Coronary artery (tissue), 2 donors: Measurements from ENCODE around the gene FIGNL1.

Experiments
- DNase-seq: peaks from one replicate; pipeline ENCODE4 v3.0.0-alpha.2; 2017; ENCODE audit warnings: low spot score
- H3K27ac ChIP-seq, 2 donors: fragments of 200-600 bp; sonication (generic); one replicate each; pipeline ENCODE4 v1.5.1; 2016 to 2019
- H3K4me3 ChIP-seq: fragments of 200-600 bp; sonication (generic); 2 replicates; pipeline ENCODE4 v1.5.1; 2016; ENCODE audit warnings: mild to moderate bottlenecking, moderate library complexity
- TF ChIP-seq, protein P1 (sequence below): fragments of 200-600 bp; sonication (generic); IDR thresholded peaks from one replicate; pipeline ENCODE4 v1.5.1; 2019; ENCODE audit warnings: antibody characterized with exemption

The FIGNL1 gene

GRCh38 chr7:50472427-50472826 lies 22.3 kb upstream of the FIGNL1 start:
- DNase-seq, result no peak
- no peak overlapping the region for H3K4me3 ChIP-seq
- no peak overlapping the region for H3K27ac ChIP-seq
- TF ChIP-seq, protein P1, sequence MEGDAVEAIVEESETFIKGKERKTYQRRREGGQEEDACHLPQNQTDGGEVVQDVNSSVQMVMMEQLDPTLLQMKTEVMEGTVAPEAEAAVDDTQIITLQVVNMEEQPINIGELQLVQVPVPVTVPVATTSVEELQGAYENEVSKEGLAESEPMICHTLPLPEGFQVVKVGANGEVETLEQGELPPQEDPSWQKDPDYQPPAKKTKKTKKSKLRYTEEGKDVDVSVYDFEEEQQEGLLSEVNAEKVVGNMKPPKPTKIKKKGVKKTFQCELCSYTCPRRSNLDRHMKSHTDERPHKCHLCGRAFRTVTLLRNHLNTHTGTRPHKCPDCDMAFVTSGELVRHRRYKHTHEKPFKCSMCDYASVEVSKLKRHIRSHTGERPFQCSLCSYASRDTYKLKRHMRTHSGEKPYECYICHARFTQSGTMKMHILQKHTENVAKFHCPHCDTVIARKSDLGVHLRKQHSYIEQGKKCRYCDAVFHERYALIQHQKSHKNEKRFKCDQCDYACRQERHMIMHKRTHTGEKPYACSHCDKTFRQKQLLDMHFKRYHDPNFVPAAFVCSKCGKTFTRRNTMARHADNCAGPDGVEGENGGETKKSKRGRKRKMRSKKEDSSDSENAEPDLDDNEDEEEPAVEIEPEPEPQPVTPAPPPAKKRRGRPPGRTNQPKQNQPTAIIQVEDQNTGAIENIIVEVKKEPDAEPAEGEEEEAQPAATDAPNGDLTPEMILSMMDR, result no peak

GRCh38 chr7:50471970-50472369 lies 21.8 kb upstream of the FIGNL1 start:
- Histone ChIP-seq H3K27ac (no peak overlapping the region), H3K4me3 (no peak overlapping the region)
- TF ChIP-seq, protein P1, result no peak
- no peak for DNase-seq

DNA sequence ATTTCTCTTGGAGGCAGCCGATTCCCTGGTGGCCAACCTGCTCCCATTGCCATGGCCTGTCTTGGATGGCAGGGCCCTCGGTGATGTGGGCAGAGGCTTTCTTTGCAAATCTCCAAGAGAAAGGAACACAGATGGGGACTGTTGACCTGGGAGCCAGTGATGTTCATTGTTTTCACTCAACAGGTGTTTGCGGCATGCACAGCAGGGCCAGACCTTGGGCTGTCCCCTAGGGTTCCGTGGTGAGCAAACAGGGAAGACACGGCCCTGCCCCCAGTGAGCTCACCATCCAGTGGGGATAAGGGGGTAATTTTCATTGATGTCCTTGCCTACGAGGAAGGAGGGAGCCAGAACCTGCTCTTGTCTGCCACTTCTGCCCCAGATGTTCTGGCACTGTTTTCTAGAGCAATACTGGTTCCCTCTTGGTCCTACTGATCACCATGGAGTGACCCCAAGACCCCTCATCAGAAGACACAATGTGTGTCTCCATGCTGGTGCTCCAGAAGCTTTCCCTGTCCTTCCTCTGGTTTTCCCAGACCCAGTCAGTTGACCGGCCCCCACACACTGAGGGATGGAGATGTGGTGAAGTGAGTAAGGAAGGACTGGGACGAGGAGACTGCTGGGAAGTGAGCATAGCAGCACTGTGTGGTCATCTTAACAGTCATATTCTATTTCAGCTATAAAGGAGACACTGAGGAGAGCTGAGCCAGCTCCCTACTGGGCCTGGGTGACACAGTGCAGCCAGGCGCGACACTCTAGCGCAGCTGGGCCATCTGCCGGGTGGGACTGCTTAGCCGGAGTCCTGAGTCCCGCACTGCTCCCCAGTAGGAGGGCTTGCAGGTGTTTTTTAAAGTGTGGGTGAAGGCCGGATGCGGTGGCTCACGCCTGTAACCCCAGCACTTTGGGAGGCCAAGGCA lies 20.4 kb upstream of the FIGNL1 start:
- TF ChIP-seq, protein P1, result no peak
- DNase-seq, result no peak
- no peak overlapping the region for H3K4me3 ChIP-seq
- no peak overlapping the region for H3K27ac ChIP-seq

GRCh38 chr7:50469181-50469580 lies 19.0 kb upstream of the FIGNL1 start:
- TF ChIP-seq, protein P1, result no peak
- no peak overlapping the region for H3K4me3 ChIP-seq
- no peak for DNase-seq
- H3K27ac ChIP-seq, result no peak overlapping the region

DNA sequence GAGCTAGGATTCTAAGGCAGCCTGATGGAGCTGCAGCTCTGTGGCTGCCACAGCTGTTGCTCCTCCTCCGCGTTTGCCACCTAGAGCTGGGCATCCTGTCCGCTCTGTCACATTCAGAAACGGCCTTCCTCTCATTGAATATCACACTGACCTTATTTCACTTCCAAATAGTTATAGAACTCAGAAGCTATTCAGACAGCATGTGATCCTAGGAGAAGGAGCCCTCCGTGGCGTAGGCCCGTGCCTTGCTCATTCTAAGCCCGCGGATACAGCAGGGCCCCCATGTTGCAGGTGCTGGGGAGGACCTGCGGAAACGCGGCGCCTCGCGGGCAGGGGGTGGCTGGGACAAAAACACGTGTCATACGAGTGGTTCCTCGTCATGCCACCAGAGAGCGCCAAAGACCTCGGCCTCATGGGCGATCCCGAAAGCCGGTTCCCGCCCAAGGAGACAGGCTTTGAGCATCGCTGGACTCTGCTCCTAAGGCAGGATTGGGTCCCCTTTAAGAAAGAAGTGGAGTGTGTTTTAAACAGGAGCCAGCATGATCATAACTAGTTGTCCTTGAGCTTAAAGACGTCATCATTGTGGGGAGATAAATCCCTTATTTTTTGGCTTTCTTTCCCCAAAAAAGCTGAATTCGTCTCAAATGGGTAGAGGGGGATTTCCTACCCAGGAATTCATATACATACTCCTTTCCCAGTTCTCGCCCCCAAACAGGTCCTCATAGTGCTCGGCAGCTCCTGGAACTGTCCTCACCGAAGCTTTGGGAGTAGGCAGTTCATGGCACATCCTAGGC lies 17.9 kb upstream of the FIGNL1 start:
- Histone ChIP-seq H3K27ac (no peak overlapping the region), H3K4me3 (peak overlapping the region; percentile 58)
- no peak for DNase-seq
- TF ChIP-seq, protein P1, result peak; percentile 82

- TF ChIP-seq, protein P1, result no peak
- no peak for DNase-seq
- H3K4me3 ChIP-seq, result no peak overlapping the region
- H3K27ac ChIP-seq, result no peak overlapping the region
These were observed 16.9 kb upstream of the FIGNL1 start for GRCh38 chr7:50466815-50467585.
